Measurements from ENCODE around the gene RBM8A.
"Not testable (repeated sequence)": the region's sequence is repeated elsewhere in the genome, so short reads cannot be mapped to it uniquely, and the experiment has no call there.

RBM8A gene

GRCh38 chr1:145944532-145944931 is 17.2 kb upstream of the RBM8A start:
- TF ChIP-seq ZNF274 (IDR thresholded peaks at IDR 0.05; ENCODE audit: low read depth, low read length), result no peak
- no peak overlapping the region for H3K4me3 ChIP-seq (ENCODE audit: low read length)

- TF ChIP-seq ZNF274 (IDR thresholded peaks at IDR 0.05; ENCODE audit: low read depth, low read length), result no peak
- H3K4me3 ChIP-seq (ENCODE audit: low read length), result no peak overlapping the region
These were observed 15.6 kb upstream of the RBM8A start for GRCh38 chr1:145942871-145943270.

- H3K4me3 ChIP-seq (ENCODE audit: low read length), result no peak overlapping the region
- no peak for TF ChIP-seq ZNF274 (IDR thresholded peaks at IDR 0.05; ENCODE audit: low read depth, low read length)
These were observed 15.1 kb upstream of the RBM8A start for GRCh38 chr1:145942405-145942804.

GRCh38 chr1:145937436-145937835 is 10.2 kb upstream of the RBM8A start:
- no peak overlapping the region for H3K4me3 ChIP-seq (ENCODE audit: low read length)
- TF ChIP-seq ZNF274 (IDR thresholded peaks at IDR 0.05; ENCODE audit: low read depth, low read length), result no peak

GRCh38 chr1:145936247-145936646 is 9.0 kb upstream of the RBM8A start:
- H3K4me3 ChIP-seq (ENCODE audit: low read length), result no peak overlapping the region
- no peak for TF ChIP-seq ZNF274 (IDR thresholded peaks at IDR 0.05; ENCODE audit: low read depth, low read length)

- TF ChIP-seq ZNF274 (IDR thresholded peaks at IDR 0.05; ENCODE audit: low read depth, low read length), result no peak
These were observed 8.4 kb upstream of the RBM8A start for GRCh38 chr1:145935708-145936107.

GRCh38 chr1:145932522-145933009 is 5.3 kb upstream of the RBM8A start:
- not testable (repeated sequence) for H3K4me3 ChIP-seq (ENCODE audit: low read length)

More at GRCh38 chr1:145935708-145936107, 8.4 kb upstream of the RBM8A start:
- no peak overlapping the region for H3K4me3 ChIP-seq (ENCODE audit: low read length)

GRCh38 chr1:145927916-145928643 is 796 bp upstream of the RBM8A start:
- TF ChIP-seq ZNF274 (IDR thresholded peaks at IDR 0.05; ENCODE audit: low read depth, low read length), result no peak
- peak overlapping the region; percentile 99 for H3K4me3 ChIP-seq (ENCODE audit: low read length)

- TF ChIP-seq ZNF274 (IDR thresholded peaks at IDR 0.05; ENCODE audit: low read depth, low read length), result no peak
- H3K4me3 ChIP-seq (ENCODE audit: low read length), result peak overlapping the region; percentile 99
These were observed 610 bp downstream of the RBM8A start for GRCh38 chr1:145926686-145927062.

GRCh38 chr1:145922266-145922665 is 5.0 kb downstream of the RBM8A start:
- TF ChIP-seq ZNF274 (IDR thresholded peaks at IDR 0.05; ENCODE audit: low read depth, low read length), result no peak
- no peak overlapping the region for H3K4me3 ChIP-seq (ENCODE audit: low read length)

GRCh38 chr1:145920297-145920696 is 7.0 kb downstream of the RBM8A start:
- H3K4me3 ChIP-seq (ENCODE audit: low read length), result not testable (repeated sequence)

GRCh38 chr1:145918992-145919939 is 8.0 kb downstream of the RBM8A start:
- H3K4me3 ChIP-seq (ENCODE audit: low read length), result peak overlapping the region; percentile 85
- no peak for TF ChIP-seq ZNF274 (IDR thresholded peaks at IDR 0.05; ENCODE audit: low read depth, low read length)

GRCh38 chr1:145918144-145918991 is 8.9 kb downstream of the RBM8A start, which contains the start of gene PEX11B:
PEX11B (minus strand) TSS chr1:145918717; CDS start chr1:145918688, 29 bp downstream.
- peak within 1 kb of the TSS; percentile 85 for H3K4me3 ChIP-seq (ENCODE audit: low read length)
- no peak for TF ChIP-seq ZNF274 (IDR thresholded peaks at IDR 0.05; ENCODE audit: low read depth, low read length)

GRCh38 chr1:145917595-145917994 is 9.7 kb downstream of the RBM8A start:
- no peak for TF ChIP-seq ZNF274 (IDR thresholded peaks at IDR 0.05; ENCODE audit: low read depth, low read length)

More at GRCh38 chr1:145917595-145917994, 9.7 kb downstream of the RBM8A start:
- H3K4me3 ChIP-seq (ENCODE audit: low read length), result peak overlapping the region; percentile 85

Measured in GM08714 (cell line).